ENCODE data around the gene PDYN.

DNA sequence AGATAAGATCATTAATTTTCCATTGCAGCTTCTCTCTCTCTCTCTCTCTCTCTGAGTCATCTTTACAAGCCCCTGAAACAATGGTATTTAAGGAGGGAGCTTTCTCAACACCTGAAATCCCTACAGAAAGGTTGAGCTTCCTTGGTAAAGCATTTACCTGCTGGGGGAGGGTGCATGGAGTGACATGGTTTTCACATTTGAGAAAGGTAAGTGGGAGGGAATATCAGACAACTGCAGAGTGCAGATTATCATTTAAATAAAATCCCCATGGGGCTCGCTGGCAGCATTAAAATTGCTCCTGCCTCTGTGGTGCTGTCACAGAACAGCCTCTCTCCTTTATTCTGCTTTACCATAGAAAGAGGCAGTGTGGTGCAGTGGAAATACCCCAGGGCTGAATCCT, 10.3 kb upstream of the PDYN start:
- TF ChIP-seq, protein P1, sequence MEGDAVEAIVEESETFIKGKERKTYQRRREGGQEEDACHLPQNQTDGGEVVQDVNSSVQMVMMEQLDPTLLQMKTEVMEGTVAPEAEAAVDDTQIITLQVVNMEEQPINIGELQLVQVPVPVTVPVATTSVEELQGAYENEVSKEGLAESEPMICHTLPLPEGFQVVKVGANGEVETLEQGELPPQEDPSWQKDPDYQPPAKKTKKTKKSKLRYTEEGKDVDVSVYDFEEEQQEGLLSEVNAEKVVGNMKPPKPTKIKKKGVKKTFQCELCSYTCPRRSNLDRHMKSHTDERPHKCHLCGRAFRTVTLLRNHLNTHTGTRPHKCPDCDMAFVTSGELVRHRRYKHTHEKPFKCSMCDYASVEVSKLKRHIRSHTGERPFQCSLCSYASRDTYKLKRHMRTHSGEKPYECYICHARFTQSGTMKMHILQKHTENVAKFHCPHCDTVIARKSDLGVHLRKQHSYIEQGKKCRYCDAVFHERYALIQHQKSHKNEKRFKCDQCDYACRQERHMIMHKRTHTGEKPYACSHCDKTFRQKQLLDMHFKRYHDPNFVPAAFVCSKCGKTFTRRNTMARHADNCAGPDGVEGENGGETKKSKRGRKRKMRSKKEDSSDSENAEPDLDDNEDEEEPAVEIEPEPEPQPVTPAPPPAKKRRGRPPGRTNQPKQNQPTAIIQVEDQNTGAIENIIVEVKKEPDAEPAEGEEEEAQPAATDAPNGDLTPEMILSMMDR (IDR thresholded peaks at IDR 0.05), result no peak
- no peak for TF ChIP-seq POLR2A (IDR thresholded peaks at IDR 0.05)

All from stomach (tissue), 4 donors.